ENCODE results near the gene PRICKLE2. TPM values are rescaled to one million over a fixed set of nuclear protein-coding genes. Genes with fewer than 3 reads are reported as not detected.

Gene PRICKLE2
- total RNA-seq, 4 donors from 2014 or later, result 3.4 to 29.2 (median 12.6) TPM

DNA sequence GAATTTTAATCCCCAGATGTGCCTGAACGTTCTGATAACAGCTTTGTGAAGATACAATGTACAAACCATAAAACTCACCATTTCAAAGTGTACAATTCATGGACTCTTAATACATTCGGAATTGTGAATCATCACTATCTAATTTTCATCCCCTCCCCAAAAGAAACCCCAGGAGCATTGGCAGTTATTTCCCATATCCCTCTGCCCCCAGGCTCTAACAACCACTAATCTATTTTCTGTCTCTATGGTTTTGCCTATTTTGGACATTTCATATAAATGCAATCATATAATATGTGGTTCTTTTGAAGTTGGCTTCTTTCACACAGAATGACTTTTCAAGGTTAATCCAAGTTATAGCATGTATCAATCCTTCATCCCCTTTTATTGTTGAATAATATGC is 25.3 kb downstream of the PRICKLE2 start:
- Histone ChIP-seq H3K4me1 (peaks cover 0 to 17% (median 4%) of the 10 kb centered on the region in 3 donors), H3K4me3 (no peak overlapping the region), H3K27me3 (no peaks in the 10 kb centered on the region), H3K27ac (no peak overlapping the region), H3K36me3 (peaks cover 0 to 12% (median 0%) of the 10 kb centered on the region in 3 donors), H3K9me3 (no peaks in the 10 kb centered on the region)
- TF ChIP-seq, protein P1, sequence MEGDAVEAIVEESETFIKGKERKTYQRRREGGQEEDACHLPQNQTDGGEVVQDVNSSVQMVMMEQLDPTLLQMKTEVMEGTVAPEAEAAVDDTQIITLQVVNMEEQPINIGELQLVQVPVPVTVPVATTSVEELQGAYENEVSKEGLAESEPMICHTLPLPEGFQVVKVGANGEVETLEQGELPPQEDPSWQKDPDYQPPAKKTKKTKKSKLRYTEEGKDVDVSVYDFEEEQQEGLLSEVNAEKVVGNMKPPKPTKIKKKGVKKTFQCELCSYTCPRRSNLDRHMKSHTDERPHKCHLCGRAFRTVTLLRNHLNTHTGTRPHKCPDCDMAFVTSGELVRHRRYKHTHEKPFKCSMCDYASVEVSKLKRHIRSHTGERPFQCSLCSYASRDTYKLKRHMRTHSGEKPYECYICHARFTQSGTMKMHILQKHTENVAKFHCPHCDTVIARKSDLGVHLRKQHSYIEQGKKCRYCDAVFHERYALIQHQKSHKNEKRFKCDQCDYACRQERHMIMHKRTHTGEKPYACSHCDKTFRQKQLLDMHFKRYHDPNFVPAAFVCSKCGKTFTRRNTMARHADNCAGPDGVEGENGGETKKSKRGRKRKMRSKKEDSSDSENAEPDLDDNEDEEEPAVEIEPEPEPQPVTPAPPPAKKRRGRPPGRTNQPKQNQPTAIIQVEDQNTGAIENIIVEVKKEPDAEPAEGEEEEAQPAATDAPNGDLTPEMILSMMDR (IDR thresholded peaks at IDR 0.05), result no peak
- no peak for TF ChIP-seq POLR2A (IDR thresholded peaks at IDR 0.05)
- 52 to 60% methylated on average over 2 of the region's 2 CpGs for WGBS, 2 donors
- DNase-seq, result no peak
- intact Hi-C loops (cut with DNase I), result no loop called here

DNA sequence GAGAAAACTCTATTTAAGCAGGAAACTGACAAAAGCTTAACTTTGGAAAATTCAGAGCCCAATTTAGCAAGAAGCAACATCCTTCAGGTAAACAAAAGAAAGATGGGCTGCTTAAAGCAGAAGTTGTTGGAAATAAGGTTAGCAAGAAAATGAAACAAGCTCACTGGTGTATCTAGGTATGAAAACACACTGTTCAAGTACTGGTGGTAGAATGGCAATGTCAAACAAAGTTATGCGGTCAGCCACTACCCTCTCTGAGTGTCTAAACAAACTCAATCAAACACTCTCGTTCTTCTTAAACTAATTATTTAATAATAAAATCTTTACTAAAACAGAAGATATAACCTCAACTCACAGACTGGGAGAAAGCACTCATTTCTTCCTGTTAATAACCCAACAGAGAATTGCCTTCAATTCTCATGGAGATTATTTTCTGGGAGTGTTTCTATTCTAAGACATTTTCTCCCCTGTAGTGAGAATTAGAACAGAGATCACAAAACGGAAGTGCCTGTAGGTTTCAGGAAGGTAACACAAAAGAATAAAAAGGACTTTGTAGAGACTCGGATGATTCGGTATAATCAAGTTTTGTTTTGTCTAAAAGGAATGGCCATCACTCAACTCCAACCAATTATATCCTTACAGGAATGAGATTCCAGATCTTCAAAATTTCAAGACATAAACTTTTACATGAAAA is 28.9 kb downstream of the PRICKLE2 start:
- H3K27me3 ChIP-seq, result no peaks in the 10 kb centered on the region
- intact Hi-C loops (cut with DNase I), result no loop called here
- TF ChIP-seq POLR2A (IDR thresholded peaks at IDR 0.05), result no peak
- no peak overlapping the region for H3K27ac ChIP-seq
- H3K4me3 ChIP-seq, result no peak overlapping the region
- H3K36me3 ChIP-seq, result peaks cover 0 to 12% (median 0%) of the 10 kb centered on the region in 3 donors
- WGBS, 2 donors, result 76 to 86% methylated on average over 5 of the region's 5 CpGs
- H3K4me1 ChIP-seq, result peaks cover 0 to 22% (median 10%) of the 10 kb centered on the region in 3 donors
- H3K9me3 ChIP-seq, result no peaks in the 10 kb centered on the region
- no peak for DNase-seq

DNA sequence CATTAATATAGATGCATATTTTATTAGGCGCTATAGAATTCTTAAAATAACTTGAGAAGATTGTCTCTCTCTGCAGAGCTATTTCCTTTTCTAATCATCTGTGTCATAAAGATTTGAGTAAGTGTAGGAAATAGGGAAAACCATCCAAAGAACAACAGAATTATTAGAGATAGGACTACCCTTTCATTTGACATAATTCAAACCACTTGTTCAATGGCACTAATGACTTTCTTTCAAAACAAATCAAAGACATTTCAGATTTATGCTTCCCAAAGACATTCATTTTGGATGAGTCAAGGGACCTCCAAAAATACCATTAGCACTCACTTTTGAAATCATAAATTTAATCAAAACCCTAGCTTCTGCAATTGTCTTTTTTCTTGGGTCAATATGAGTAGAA is 29.5 kb downstream of the PRICKLE2 start:
- intact Hi-C loops (cut with DNase I), result no loop called here
- WGBS, 2 donors, result 80 to 88% methylated on average over 1 of the region's 1 CpG

GRCh38 chr3:64191822-64192221 is 33.4 kb downstream of the PRICKLE2 start:
- peak overlapping the region in 3 of 4 donors; percentile 8 to 59 (median 13) for H3K27ac ChIP-seq
- 77 to 94% methylated on average over 6 of the region's 6 CpGs for WGBS, 2 donors

More for the DNA sequence above, 29.5 kb downstream of the PRICKLE2 start:
- no peaks in the 10 kb centered on the region for H3K27me3 ChIP-seq
- peaks cover 0 to 12% (median 0%) of the 10 kb centered on the region in 3 donors for H3K36me3 ChIP-seq
- TF ChIP-seq POLR2A (IDR thresholded peaks at IDR 0.05), result no peak
- TF ChIP-seq, protein P1 (IDR thresholded peaks at IDR 0.05), result no peak
- no peak overlapping the region for H3K4me3 ChIP-seq
- H3K27ac ChIP-seq, result no peak overlapping the region
- H3K4me1 ChIP-seq, result peaks cover 1 to 28% (median 14%) of the 10 kb centered on the region in 3 donors
- H3K9me3 ChIP-seq, result no peaks in the 10 kb centered on the region
- no peak for DNase-seq

GRCh38 chr3:64190517-64191515 is 34.5 kb downstream of the PRICKLE2 start:
- TF ChIP-seq POLR2A (IDR thresholded peaks at IDR 0.05), result no peak
- TF ChIP-seq, protein P1 (IDR thresholded peaks at IDR 0.05), result no peak
- Histone ChIP-seq H3K9me3 (no peaks in the 10 kb centered on the region), H3K4me3 (no peak overlapping the region), H3K27ac (peak overlapping the region; percentile 21 to 59 (median 28)), H3K27me3 (no peaks in the 10 kb centered on the region), H3K36me3 (no peaks in the 10 kb centered on the region), H3K4me1 (peaks cover 28 to 66% (median 59%) of the 10 kb centered on the region in 3 donors)
- no peak for DNase-seq
- WGBS, 2 donors, result 45 to 48% methylated on average over 8 of the region's 8 CpGs
- intact Hi-C loops (cut with DNase I), result no loop called here

More at GRCh38 chr3:64191822-64192221, 33.4 kb downstream of the PRICKLE2 start:
- TF ChIP-seq, protein P1 (IDR thresholded peaks at IDR 0.05), result no peak
- TF ChIP-seq POLR2A (IDR thresholded peaks at IDR 0.05), result no peak
- Histone ChIP-seq H3K27me3 (no peaks in the 10 kb centered on the region), H3K4me1 (peaks cover 23 to 56% (median 49%) of the 10 kb centered on the region in 3 donors), H3K4me3 (no peak overlapping the region), H3K9me3 (no peaks in the 10 kb centered on the region), H3K36me3 (no peaks in the 10 kb centered on the region)
- intact Hi-C loops (cut with DNase I), result no loop called here
- no peak for DNase-seq
